Measurements from ENCODE around the gene MDFIC.

MDFIC gene

DNA sequence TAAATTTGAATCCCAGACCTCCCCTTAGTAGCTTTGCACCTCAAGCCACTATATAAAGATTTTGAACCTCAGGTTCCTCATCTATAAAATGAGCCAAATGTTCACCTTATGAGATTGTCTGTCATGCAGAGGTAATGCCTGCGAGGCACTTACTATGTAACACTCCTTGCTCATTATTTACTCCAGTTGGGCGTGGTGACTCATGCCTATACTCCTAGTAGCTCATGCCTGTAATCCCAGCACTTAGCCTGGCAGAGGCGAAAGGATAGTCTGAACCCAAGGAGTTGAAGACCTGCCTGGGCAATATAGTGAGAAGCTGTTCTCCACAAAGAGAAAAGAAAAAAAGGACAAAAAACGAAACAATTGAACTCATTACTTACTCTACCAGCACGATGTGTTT, 82.2 kb downstream of the MDFIC start:
- no peak for DNase-seq

DNA sequence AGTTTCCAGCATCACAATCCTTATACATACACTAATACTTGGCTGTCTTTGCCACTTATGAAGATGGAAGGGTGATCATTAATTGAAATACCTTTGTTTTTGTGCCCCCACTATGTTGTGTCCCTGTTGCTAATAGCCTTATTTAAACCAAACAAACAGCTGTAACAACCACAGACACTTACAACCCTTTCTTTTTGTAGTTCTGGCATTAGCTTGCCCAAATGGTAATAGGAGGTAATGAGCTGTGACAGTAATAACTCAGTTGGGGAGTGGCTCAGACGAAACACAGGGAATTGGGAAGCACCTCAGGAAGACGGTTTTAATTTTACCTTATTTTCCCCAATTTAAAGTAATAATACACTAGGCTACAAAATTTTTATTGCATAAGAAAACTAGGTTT, 83.4 kb downstream of the MDFIC start:
- DNase-seq, result no peak

DNA sequence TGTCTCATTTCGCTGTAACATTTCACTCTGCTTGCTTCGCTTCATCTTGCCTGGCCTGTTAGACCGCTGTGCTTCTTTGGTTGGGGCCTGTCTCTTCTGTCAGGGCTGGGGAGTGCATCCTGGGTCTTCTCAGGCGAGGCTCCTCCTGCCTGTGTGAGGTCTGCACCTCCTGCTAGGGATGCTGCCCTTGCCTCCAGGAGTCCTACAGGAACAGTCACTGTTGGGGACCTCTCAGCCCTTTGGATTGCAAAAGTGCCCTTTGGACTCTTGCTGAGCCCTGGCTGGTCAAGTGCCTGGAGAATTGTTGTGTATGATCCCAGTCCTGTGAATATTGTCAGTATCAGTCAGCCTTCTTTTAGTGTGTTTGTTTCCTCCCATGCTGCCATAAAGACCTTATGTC, 84.1 kb downstream of the MDFIC start:
- DNase-seq, result no peak

DNA sequence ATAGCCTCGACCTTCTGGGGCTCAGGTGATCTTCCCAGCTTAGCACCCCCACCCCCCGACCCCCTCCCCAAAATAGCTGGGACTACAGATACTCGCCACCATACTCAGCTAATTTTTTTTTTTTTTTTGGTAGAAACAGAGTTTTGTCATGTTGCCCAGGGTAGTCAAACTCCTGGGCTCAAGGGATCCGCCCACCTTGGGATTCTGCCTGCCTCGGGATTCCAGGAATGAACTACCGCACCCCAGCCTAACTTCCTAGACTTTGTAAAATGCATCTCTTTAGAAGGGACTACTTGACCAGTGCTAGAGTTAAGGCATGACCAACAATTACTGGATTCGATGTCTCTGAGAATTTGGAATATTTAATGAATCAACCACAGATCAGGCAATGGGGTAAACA, 85.9 kb downstream of the MDFIC start:
- DNase-seq, result no peak

DNA sequence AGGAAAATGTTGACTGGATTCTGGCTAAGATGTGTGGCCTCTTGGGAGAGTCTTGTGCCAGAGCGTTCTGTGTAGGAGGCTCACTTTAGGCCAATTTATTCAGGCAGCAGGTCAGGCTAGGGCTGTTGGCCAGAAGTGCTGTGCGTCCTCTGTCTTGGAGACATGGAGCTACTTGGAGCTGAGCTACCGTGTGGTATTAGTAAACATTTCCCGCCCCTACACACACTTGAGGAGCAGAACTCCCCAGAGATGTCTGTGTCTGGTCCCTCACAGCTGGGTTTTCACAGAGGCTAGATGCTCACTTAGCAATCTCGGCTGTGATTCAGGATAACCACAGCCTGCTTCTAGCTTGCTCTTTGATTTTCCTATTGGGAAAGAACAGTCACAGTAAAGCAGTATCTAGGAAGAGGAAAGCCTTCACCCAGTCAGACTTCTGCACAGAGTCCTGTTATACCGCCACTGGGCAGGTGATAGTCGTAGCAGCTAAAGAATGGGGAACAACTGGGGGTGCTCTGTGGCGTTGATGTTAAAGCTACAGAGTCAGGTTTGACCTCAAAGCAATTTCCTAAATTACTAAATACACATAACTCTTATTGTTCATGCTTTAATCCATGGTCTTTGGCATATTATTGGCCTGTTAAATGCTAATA, 86.7 kb downstream of the MDFIC start:
- no peak for DNase-seq

DNA sequence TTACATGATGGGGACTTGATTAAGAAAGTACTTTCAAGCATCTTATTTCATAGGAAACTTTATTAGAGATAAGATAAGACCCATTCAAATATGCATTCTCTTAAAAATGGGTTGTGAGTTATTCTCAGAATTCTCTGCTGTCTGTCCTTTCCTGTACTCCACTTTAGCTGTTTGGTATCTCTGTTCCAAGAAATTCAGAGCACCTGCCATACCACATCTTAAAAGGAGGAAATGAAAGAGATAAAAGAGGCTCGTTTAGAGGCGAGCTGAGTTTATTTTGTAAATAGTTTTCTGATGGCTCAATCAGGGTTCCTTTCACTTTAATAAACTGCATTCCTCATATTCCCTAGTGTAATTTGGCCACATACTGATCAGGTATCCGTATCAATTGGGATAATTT, 87.2 kb downstream of the MDFIC start:
- no peak for DNase-seq

DNA sequence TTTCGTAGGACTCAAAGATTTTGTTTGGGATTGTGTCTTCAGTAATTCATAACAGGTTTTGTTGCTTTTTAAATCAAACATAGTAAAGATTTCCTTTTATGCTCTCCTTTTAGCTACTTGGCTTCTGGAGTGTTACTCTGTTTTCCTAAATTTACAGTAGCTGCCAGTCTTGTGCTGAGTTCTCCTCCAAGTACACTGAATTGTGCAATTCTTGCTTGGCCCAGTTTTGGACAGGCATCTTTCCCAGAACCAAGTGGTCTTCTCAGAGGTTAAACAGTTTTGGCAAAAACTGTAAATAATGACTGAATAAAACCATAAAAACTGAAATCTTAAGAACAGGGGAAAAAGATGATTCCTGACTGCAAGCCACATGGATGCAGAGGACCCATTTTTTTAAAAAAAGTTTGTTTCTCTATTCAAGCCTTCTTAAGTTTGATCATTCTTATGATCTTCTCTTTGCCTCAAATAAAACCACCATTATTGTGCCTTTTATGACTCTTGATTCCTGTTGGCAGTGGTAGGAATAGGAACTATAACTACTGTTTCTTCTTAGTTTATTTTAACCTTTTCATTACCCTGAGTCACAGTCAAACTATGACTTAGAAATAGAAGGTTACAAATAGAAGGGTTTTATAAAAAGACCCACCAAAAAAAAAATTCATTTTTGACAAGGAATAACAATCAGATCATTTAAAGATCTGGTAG, 88.0 kb downstream of the MDFIC start:
- DNase-seq, result no peak

DNA sequence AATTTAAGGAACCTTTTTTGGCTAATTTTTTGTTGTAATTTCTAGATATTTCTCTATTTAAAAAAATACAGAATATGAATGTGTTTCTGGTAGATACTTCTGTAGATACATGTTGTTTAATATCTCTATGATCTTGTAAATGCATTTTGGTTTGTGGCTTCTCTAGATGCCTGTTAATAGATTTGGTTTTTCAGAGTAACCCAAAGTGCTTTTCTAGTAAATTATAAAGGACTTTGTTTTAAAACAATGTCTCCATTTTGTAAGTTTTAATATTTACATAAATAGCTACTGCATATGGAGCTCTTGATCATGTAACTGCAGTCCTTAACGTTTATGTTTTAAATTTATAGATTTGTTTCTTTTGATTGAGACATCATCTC, 88.5 kb downstream of the MDFIC start:
- DNase-seq, result no peak

DNA sequence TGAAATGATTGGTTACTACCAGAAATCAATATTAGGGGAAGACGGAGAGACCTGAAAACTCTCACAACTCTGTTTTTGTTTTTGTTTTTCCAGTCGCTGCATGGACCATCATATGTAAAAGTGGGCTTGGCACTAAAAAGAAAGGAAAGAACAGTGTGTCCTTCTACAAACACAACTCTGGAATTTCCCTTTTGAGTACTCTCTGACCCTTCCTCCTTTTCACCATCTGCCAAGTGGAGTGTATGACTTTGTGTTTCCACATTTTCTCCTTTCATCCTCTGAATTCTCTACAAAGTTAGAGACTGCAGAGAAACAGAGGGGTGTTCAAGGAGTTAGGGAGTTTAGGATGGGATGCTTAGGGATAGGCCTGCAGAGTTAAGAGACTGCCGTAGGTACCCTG, 92.0 kb downstream of the MDFIC start:
- no peak for DNase-seq

DNA sequence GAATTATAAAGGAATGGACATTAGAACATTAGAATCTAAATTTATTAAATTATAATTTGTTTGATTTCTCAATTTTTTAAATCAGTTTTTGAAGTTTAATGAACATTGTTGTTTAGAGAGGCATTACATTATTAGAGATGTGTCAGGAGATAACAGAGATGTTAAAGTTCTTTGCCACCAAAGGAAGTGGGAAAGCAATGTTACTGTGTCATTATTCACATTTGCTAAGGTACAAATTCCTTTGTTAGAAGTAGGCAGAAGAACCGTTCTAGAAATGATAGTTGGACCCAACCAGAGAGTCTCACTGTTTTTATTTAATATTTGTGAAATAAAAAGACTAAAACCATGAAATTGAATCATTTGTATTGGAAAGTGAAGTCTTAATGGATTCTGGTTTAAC, 92.9 kb downstream of the MDFIC start:
- no peak for DNase-seq

DNA sequence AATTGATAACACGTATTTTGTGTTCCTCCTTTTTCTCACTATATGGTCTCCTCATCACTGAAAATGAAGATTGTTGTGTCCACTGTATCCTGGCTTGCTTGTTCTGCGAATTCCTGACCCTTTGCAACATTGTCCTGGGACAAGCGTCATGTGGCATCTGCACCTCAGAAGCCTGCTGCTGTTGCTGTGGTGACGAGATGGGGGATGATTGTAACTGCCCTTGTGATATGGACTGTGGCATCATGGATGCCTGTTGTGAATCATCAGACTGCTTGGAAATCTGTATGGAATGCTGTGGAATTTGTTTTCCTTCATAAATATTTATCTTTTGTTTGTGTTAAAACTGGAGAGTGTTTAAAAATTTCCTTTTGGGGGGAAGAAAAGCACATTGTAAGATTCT, 93.7 kb downstream of the MDFIC start:
- DNase-seq, result no peak

DNA sequence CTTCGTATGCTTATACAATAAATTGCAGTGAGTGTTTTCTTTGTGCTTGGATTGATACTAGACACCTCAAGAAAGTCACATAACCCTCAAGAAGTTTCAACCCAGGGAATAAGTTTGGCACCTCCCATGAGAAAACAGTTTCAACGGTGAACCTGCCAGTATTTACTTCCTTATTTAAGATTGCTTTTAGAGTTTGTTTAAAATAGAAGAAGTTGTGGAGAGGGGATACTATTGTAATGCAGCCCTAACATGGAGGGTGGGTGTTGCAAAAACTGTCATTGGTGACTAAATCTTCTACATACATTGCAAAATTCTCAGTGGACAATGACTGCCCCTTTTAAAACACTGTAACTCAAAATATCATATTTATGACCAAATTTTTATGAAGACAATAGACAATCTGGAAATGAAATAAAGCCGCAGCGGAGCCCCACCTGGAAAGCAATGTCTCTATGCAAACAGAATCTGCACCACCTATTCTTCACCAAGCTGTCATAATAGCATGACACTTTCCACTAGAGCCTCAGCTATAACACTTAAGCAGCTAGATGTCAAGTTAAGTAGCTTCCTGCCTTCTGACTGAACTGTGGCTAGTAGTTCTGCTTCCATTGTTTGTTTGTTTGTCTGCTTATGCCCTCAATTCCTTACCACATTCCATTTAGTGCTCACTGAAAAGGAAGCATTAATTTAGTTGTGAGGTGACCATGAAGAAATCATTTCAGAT, 98.2 kb downstream of the MDFIC start:
- no peak for DNase-seq

DNA sequence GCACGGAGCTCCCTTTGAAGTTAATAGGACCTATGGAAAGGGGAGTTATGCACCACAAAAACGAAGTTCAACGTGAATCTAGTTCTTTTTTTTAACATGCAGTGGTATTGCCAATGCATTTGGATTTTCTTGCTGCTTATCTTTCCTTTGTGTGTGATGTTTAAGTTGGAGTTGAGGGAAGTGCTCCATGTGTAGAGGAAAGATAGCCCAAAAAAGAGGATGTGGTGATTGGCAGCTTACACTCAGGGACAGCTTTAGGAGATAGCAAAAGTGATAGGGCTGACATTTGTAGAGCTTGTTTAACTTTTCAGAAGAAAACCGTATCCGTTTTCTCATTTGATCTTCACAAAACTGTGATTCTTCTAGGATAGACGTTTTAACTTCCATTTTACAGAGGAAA, 101.3 kb downstream of the MDFIC start:
- DNase-seq, result no peak

DNA sequence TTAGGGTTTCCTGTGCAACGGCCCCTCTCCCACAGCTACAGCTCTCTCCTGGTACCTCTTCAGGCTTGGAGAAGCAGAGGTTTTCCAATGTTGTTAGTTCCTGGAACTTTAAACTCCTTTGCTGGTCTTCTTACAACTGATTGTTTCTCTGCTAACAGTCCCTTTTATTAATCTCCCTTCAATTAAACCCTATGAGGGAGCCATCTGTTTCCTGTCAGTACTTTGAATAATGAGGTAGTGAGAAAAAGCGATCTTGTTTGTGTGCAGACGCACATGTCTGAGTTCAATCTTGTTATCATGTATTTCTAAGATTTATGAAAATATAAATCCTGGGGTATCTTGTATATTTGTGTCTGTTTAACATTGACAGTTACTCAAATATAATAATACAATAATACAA, 102.4 kb downstream of the MDFIC start:
- no peak for DNase-seq

DNA sequence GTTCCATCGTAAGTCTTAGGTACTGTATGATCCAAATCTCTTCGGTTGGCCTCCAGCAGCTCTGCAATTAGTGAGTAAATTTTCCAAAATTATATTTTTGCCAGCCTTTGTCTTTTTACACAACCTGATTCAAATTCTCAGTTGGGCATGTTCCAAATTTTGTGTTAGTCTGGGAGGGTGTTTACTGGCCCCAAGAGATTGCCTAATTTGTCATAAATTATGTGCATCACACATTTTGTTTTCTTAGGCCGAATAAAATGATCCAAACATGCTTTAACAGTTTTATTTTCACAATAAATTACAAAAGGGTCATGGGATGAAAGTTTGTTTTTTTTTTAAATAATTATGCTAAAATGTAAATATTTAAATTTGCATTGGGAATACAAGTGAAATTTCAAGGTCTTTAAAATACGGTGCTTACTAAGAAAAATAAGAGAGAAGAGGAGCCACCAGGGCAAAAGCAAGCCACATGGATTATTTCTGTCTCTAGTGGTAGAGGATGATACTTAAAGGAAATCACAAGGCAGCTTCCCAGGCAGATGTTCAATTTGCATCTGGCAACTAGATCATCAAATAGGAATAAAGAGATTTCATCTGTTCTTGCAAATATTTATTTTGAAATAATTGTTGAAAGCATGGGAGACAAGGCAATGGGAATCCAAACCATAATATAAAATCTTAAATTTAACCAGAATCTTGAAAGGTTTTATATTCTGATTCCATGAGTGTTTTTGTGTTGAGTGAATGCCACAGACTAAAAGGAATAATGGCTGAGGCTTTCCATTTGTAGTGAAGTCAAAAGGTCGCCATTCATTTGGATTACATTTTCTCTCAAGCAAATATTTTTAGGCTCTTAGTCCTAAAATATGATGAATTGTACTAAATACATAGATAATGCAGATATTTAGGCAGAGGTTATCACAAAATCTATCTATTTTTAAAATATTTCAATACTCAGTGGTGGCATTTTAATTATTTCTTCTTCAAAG, 111.1 kb downstream of the MDFIC start:
- DNase-seq, result no peak

DNA sequence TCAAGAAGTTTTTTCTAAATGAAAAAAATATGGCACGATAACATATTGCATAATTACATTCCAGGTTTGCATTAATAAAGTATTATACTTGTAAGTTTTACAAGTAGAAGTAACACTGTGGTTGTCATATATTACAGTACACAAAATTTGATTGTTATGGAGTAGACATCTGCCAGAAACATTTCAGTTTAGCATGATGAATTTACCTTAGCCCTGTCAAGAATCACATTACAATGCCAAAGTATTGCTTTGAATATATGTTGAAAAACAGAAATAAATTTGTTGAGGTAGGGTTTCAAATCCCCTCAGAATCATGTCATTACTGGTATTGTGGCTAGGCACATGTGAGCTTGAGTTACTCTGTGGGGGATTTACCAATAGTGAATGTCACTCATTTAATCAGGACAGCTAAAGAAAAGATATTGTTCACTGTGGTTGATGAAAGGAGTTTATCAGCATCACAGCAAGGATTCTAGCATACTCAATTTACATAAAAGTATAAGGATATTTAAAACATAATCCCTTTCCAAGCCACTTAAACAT, 112.1 kb downstream of the MDFIC start:
- no peak for DNase-seq

DNA sequence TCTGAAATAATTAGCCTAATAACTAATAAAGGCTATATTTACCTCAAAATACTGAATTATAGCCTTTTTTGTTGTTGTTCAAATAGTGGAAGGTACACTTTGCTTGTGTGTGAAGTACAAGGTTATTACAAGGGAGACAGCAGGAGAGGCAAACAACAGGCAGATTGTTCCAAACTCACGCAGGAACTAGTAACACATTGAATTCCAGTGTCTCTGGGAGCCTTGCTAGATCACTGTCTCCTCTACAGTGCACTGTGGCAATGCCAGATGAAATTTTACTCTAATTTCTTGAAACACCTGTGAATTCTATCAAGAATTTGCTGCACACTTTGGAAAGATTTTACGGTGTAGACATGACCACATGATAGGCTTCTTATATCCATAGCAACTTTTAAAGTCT, 112.6 kb downstream of the MDFIC start:
- no peak for DNase-seq

DNA sequence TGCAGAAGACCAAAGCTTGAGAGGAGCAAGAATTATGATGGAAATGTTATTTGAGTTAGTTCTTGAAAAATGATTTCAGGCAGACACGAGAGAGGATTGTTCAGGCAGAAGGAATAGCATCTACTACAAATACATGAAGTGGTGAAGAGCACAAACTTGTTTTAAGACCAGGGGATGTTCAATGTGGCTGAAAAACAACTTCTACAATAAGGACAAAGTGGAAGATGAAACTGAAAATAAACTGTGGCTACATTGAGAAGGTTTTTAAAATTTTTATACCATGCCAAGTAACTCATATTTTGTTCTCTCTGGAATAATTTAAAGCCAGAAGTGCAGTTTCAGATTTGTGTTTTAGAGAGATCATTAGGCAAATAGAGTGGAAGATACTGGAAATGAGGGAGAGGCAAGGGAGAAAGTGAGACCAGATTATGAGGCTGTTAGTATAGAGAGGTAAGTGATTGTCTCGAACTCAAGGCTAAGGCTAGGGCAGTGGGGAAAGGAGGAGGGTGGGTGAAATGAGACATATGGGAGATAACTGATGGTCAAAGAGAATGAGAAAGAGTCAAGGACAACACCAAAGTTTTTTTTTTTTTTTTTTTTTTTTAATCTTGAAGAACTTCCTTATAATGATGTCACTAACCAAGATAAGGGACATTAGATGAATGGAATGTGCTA, 115.4 kb downstream of the MDFIC start:
- DNase-seq, result no peak

DNA sequence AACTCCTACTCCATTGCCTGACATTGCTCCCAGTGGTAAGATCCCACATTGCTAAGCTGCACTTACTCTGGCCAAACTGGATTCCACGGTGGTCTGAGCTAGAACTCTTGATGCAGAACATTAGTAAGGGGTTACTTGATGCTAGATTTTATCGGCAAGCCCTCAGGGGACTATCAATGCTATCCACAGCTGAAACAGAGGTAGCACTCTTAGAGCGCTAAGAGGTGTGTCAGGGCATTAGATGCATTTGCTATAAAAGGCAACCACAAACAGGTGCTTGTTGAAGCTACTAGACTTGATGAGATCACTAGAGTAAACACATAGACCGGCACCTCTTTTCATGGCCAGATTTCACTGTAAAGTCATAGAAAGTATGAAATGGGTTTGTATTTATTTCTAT, 116.3 kb downstream of the MDFIC start:
- DNase-seq, result no peak

DNA sequence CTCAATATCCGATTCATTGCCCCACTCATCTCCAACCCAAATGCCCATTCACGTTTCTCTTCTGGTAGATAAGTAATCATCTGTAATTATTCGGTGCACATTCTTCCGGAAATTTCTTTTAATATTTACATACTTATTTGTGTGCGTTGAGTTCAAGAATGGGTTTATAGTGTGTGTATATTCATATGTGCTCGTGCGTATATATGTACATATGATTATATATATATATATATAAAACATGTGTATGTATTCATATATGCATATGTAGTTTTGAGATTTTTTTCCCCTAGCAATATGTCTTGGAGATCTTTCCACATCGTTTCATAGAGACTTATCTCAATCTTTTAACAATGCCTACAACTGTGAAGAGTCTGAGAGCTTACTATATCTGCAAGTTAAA, 118.2 kb downstream of the MDFIC start:
- no peak for DNase-seq

DNA sequence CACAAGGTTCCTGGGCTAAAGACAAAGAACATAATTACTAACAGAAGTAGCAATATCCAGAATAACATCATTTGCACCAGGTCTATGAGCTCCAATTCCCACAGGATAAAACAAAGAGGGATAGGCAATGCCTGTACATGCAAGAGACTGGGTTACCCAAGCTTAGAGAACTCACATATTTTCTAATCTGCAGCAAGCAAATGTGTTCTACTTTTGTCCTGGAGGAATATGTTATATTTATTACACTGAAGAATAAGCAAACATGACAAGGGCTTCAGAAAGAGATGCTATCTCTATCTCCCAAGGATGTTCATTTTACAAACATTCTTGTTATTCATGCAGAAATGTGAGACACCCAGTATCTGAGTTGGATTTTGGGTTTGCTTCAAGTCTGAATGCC, 118.6 kb downstream of the MDFIC start:
- DNase-seq, result no peak

DNA sequence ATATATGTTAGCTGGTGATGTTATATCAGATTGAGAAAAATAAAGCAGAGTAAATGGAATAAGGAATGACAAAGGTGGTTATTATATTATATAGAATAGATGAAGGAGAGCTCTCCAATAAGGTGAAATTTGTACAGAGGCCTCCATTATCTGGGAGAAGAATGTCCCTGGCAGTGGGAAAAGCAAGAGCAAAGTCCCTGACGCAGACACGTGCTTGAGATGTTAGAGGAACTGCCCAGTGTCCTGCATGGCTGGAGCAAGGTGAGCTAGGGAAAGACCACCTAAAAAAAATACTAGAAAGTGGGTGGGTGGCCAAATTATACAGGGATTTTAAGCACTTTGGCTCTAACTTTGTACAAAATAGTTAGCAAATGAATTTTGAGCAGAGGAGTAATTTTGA, 120.7 kb downstream of the MDFIC start:
- DNase-seq, result no peak
